ENCODE measurements around the gene SPATA24. TPM values are rescaled to one million over a fixed set of nuclear protein-coding genes. Genes with fewer than 3 reads are reported as not detected.

The SPATA24 gene
- total and polyA plus RNA-seq, 2 of the 8 experiments (the other 6 are each of a cell fraction or from before 2014, with no cell fraction given) = 5.8 to 9.4 TPM

DNA sequence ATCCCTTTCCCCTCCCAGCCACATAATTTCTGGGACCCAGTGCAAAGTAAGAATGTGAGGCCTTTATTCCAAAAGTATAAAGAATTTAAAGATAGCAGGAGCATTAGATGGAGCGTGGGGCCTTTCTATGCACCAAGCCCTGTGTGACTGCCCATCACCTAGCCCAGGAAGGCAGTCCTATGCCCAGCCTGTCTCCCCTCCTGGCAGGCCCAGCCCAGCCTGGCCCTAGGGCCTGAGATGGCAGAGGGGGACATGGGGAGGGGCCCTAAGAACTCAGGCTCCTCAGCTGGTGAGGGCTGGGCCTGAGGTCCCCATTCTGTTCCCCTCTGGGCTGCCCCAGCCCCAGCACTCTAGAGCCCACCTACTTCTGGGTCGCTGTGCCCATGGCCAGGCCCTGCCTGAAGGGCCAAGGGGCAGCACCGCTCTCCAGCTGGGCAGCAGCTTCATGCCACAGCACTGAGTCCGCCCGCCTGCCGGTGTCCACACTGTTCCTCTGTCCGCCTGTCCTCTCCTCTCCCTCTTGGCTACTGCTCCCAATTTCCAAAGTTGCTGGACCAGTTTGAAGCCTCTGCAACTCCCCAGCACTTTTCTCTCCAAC lies 19.8 kb downstream of the SPATA24 start (continued):
- TF ChIP-seq CHD7 (IDR thresholded peaks at IDR 0.05; ENCODE audit: insufficient replicate concordance, low read length) (no peak), SUZ12 (IDR thresholded peaks at IDR 0.05; ENCODE audit: low read length) (no peak), JUND (IDR thresholded peaks at IDR 0.05; ENCODE audit: low read length) (no peak), MAFK (IDR thresholded peaks at IDR 0.05; ENCODE audit: low read depth, low read length) (no peak), BACH1 (IDR thresholded peaks at IDR 0.05; ENCODE audit: low read length) (no peak), RBBP5 (IDR thresholded peaks at IDR 0.05; ENCODE audit: borderline replicate concordance, low read depth, low read length) (no peak), BRCA1 (IDR thresholded peaks at IDR 0.05; ENCODE audit: low read depth, low read length) (no peak), SP4 (IDR thresholded peaks at IDR 0.05; ENCODE audit: low read length) (no peak)
- TF ChIP-seq, protein P1, sequence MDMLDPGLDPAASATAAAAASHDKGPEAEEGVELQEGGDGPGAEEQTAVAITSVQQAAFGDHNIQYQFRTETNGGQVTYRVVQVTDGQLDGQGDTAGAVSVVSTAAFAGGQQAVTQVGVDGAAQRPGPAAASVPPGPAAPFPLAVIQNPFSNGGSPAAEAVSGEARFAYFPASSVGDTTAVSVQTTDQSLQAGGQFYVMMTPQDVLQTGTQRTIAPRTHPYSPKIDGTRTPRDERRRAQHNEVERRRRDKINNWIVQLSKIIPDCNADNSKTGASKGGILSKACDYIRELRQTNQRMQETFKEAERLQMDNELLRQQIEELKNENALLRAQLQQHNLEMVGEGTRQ (IDR thresholded peaks at IDR 0.05; ENCODE audit: low read length) = no peak

All from H1 (cell line).